Upper lobe of right lung (tissue), 1 donor: ENCODE results near the gene USP54. TPM values are rescaled to one million over a fixed set of nuclear protein-coding genes. Genes with fewer than 3 reads are reported as not detected.

ENCODE experiments used
- ATAC-seq: fragments of 200-7000 bp; cut with Tn5 transposase; one replicate; pipeline ENCODE4 v1.9.1; 2020; ENCODE audit warnings: mild to moderate bottlenecking, moderate library complexity
- DNase-seq: peaks from one replicate; pipeline ENCODE4 v3.0.0-alpha.2; 2020
- H3K27ac ChIP-seq: fragments of 200-600 bp; one replicate; pipeline ENCODE4 v1.8.0; 2022
- H3K27me3 ChIP-seq: fragments of 200-600 bp; one replicate; pipeline ENCODE4 v1.8.0; 2022; ENCODE audit warnings: mild to moderate bottlenecking
- H3K36me3 ChIP-seq: fragments of 200-600 bp; one replicate; pipeline ENCODE4 v1.8.0; 2022
- H3K4me1 ChIP-seq: fragments of 200-600 bp; one replicate; pipeline ENCODE4 v1.8.0; 2022
- H3K4me3 ChIP-seq: fragments of 200-600 bp; one replicate; pipeline ENCODE4 v1.8.0; 2022; ENCODE audit warnings: mild to moderate bottlenecking
- H3K9me3 ChIP-seq: fragments of 200-600 bp; one replicate; pipeline ENCODE4 v1.8.0; 2022
- intact Hi-C: fragments of 100-400 bp; cut with DNase I; formaldehyde crosslinking; loops from one replicate; pipeline ENCODE4 v1.11.0; 2022
- total RNA-seq: library from RNA; stranded (reverse); fragmentation: NEBNext Ultra II Directional; extraction: Animal tissue kit (Norgen Biotek cat#: 25700); gene quantifications from one replicate; pipeline ENCODE4 v1.2.1, GENCODE V29; 2021
- TF ChIP-seq, protein P1 (sequence below): fragments of 200-600 bp; IDR thresholded peaks from one replicate; pipeline ENCODE4 v1.8.0; 2022; ENCODE audit warnings: antibody characterized with exemption
- donor health status: DM: no; HTN: yes; CAD: no; lungs with severe emphysema.

USP54 gene
- total RNA-seq, 1 donor from 2014 or later = 114 TPM

DNA sequence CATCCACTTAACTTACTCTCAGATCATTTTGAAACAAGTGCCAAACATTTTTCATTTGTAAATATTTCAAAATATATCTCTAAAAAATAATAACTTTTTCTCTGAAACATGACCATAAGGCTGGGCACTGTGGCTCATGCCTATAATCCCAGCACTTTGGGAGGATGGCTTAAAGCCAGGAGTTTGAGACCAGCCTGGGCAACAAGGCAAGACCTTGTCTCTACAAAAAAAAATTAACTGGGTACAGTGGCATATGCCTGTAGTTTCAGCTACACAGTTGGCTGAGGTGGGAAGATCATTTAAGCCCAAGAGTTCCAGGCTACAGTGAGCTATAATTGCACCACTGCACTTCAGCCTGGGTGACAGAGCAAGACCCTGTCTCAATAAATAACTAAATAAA is 36.4 kb downstream of the USP54 start:
- H3K27me3 ChIP-seq = no peaks in the 10 kb centered on the region
- H3K36me3 ChIP-seq = no peaks in the 10 kb centered on the region
- no peak overlapping the region for H3K27ac ChIP-seq

DNA sequence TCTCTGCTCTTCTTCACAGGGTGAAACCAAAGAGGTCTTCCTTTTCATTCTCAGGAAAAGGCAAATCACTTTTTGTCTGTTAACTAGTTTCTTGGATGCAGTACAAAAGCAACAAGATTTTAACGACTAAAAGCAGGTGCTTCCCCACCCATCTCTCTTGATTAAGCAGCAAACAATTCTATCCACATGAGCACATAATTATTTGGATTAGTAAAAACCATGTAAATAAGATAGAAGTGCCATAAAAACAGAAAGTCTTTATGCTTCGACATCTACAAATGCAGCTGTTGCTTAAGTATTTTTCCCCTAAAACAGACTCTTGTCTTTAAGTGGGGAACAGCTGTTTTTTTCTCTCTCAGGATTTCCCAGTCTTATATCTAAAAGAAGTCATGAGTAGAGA is 37.4 kb downstream of the USP54 start:
- Histone ChIP-seq H3K36me3 (no peaks in the 10 kb centered on the region), H3K4me3 (no peak overlapping the region), H3K27me3 (no peaks in the 10 kb centered on the region), H3K4me1 (peaks cover 6% of the 10 kb centered on the region), H3K9me3 (no peaks in the 10 kb centered on the region), H3K27ac (no peak overlapping the region)
- intact Hi-C loops = no loop called here
- DNase-seq = no peak
- ATAC-seq = no peak
- TF ChIP-seq, protein P1, sequence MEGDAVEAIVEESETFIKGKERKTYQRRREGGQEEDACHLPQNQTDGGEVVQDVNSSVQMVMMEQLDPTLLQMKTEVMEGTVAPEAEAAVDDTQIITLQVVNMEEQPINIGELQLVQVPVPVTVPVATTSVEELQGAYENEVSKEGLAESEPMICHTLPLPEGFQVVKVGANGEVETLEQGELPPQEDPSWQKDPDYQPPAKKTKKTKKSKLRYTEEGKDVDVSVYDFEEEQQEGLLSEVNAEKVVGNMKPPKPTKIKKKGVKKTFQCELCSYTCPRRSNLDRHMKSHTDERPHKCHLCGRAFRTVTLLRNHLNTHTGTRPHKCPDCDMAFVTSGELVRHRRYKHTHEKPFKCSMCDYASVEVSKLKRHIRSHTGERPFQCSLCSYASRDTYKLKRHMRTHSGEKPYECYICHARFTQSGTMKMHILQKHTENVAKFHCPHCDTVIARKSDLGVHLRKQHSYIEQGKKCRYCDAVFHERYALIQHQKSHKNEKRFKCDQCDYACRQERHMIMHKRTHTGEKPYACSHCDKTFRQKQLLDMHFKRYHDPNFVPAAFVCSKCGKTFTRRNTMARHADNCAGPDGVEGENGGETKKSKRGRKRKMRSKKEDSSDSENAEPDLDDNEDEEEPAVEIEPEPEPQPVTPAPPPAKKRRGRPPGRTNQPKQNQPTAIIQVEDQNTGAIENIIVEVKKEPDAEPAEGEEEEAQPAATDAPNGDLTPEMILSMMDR = no peak

More for the DNA sequence above, 36.4 kb downstream of the USP54 start:
- Histone ChIP-seq H3K4me3 (no peak overlapping the region), H3K9me3 (no peaks in the 10 kb centered on the region), H3K4me1 (peaks cover 6% of the 10 kb centered on the region)
- DNase-seq (no peak), ATAC-seq (no peak)
- intact Hi-C loops = no loop called here
- TF ChIP-seq, protein P1 = no peak

DNA sequence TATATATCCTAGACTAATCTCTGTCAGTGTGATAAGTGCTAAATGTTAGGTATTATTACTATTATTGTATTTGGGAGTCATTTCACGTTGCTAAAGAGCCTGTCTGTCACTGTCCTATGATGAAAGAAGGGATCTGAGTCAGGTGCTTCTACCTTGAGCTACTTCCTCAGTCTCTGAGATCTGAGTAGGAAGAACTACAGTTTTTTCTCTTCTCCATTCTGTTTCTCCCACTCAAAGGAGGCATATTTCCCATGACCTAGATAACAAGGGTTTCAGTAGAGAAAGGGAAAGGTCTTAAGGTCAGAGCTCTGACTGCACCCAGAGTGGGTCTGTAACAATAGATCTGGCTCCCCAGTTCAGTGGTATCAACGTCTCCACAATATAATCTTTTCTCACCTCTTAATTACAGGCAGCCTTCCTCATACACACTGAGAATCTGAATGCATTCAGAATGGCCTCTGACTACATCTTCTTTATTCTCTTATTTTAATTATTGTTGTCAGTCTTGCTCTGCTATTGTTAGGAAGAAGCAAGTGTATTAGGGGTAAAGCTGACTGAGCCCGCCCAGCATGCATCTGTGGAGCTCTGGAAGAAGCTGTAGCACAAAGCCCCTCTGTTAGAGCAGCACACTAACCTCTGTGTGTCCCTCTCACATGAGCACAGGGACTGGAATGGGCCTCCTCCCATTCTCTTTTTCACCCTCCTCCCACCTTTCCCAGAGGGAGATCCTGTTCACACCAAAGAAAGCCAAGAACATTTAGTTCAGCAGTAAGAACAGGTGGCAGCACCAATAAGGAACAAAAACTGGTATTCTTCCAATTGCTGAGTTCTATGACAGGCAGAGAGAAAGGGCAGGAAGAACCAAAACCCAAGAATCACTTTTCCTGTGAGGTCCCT is 38.1 kb downstream of the USP54 start:
- intact Hi-C loops = no loop called here
- no peak overlapping the region for H3K27ac ChIP-seq
- H3K27me3 ChIP-seq = no peaks in the 10 kb centered on the region
- H3K4me1 ChIP-seq = peaks cover 6% of the 10 kb centered on the region
- H3K9me3 ChIP-seq = no peaks in the 10 kb centered on the region
- TF ChIP-seq, protein P1 = no peak
- no peak for DNase-seq
- no peak for ATAC-seq
- no peak overlapping the region for H3K4me3 ChIP-seq
- H3K36me3 ChIP-seq = no peaks in the 10 kb centered on the region

DNA sequence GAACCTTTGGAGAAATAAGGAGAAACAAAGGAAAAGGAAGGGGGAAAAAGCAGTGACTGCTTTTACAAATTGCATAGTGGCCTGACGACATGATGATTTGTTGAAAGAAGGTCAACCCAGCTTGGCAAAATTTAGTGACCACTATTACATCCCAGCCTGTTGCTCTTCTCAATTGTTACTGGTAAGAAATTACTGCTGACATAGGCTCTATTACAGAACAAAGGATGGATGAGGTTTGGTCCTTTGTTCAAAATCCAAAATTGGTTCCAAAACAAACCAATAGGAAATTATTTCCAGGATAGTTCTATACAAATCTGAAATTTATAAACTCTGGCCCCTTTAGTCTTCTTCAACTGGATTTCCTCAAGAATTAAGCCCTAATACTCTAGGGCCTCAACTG is 39.6 kb downstream of the USP54 start:
- TF ChIP-seq, protein P1 = no peak
- intact Hi-C loops = no loop called here
- Histone ChIP-seq H3K9me3 (no peaks in the 10 kb centered on the region), H3K36me3 (no peaks in the 10 kb centered on the region), H3K27ac (no peak overlapping the region), H3K4me3 (no peak overlapping the region), H3K27me3 (no peaks in the 10 kb centered on the region), H3K4me1 (peaks cover 6% of the 10 kb centered on the region)
- ATAC-seq (no peak), DNase-seq (no peak)

DNA sequence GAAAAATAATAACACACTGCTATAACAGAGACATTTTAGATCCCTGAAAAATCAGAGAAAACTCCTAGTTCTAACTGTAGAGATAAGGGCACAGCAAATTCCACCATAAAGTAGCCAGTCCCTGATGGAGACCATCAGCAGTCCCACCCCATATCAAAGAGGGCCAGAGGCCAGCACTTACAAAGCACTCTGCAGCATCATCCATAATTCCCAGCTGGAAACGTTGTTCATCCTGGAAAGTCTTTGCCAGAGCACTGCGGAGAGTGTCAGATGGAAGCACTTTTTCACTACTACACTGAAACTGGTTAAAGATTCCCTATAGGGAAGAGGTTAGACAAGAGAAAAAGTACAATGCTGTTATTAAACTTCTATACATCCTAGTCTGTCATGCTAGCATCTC is 45.8 kb downstream of the USP54 start:
- H3K4me1 ChIP-seq = no peaks in the 10 kb centered on the region
- H3K4me3 ChIP-seq = no peak overlapping the region
- DNase-seq (no peak), ATAC-seq (no peak)
- no peaks in the 10 kb centered on the region for H3K27me3 ChIP-seq
- H3K9me3 ChIP-seq = no peaks in the 10 kb centered on the region
- TF ChIP-seq, protein P1 = no peak
- H3K36me3 ChIP-seq = peaks cover 37% of the 10 kb centered on the region
- intact Hi-C loops = no loop called here
- H3K27ac ChIP-seq = no peak overlapping the region
